Lung (tissue), 12 donors: Measurements from ENCODE around the gene SLC16A12. TPM values are rescaled to one million over a fixed set of nuclear protein-coding genes. Genes with fewer than 3 reads are reported as not detected.
A peak's percentile ranks its signal among the peaks of the same experiment; 100 is the strongest.

ENCODE experiments used
- ATAC-seq: fragments of 200-7000 bp; cut with Tn5 transposase; one replicate; pipeline ENCODE4 v1.9.1; 2020; ENCODE audit warnings: moderate number of reproducible peaks; ENCODE audit not compliant: insufficient read depth, low FRiP score
- DNase-seq, 3 donors: peaks; one replicate each; pipeline ENCODE4 v3.0.0-alpha.2; 2013 to 2017
- H3K27ac ChIP-seq, 2 donors: one replicate each; pipeline ENCODE4 v1.5.1; 2013; ENCODE audit warnings: mild to moderate bottlenecking in 2 of 2, moderate library complexity in 2 of 2, control low read depth in 1 of 2, inconsistent platforms in 1 of 2, low read depth in 1 of 2, low read length in 1 of 2
- H3K27me3 ChIP-seq, 3 donors: one replicate each; pipeline ENCODE4 v1.5.1; 2013; ENCODE audit warnings: low read length in 2 of 3; ENCODE audit not compliant: control insufficient read depth in 3 of 3, insufficient read depth in 3 of 3
- H3K36me3 ChIP-seq, 4 donors: one replicate each; pipeline ENCODE4 v1.5.1; 2013; ENCODE audit warnings: low read length in 4 of 4, mild to moderate bottlenecking in 1 of 4, moderate library complexity in 1 of 4; ENCODE audit not compliant: control insufficient read depth in 4 of 4, insufficient read depth in 4 of 4
- H3K4me1 ChIP-seq, 5 donors: one replicate each; pipeline ENCODE4 v1.5.1; 2013; ENCODE audit warnings: low read length in 5 of 5, mild to moderate bottlenecking in 2 of 5, moderate library complexity in 1 of 5; ENCODE audit not compliant: control insufficient read depth in 5 of 5, insufficient read depth in 5 of 5
- H3K4me3 ChIP-seq: one replicate; pipeline ENCODE4 v1.5.1; 2013; ENCODE audit warnings: mild to moderate bottlenecking, control low read depth, moderate library complexity
- H3K9ac ChIP-seq, 2 donors: one replicate each; pipeline ENCODE4 v1.5.1; 2013; ENCODE audit warnings: low read length in 2 of 2, control low read depth in 1 of 2; ENCODE audit not compliant: insufficient read depth in 1 of 2
- H3K9me3 ChIP-seq, 4 donors: one replicate each; pipeline ENCODE4 v1.5.1; 2013; ENCODE audit warnings: low read length in 3 of 4, mild to moderate bottlenecking in 1 of 4, moderate library complexity in 1 of 4; ENCODE audit not compliant: control insufficient read depth in 4 of 4, insufficient read depth in 3 of 4
- CTCF ChIP-seq: IDR thresholded peaks from 2 replicates; pipeline ENCODE4 v1.5.1; 2012; ENCODE audit warnings: mild to moderate bottlenecking; ENCODE audit errors: control extremely low read depth, extremely low read depth
- WGBS, 2 donors: extraction: QIAGEN DNeasy Blood & Tissue Kit; methylation state at CpG; one replicate each; pipeline ENCODE4 v1.1.7; 2013; 5-methylcytosine and 5-hydroxymethylcytosine counted together
- polyA plus RNA-seq, 2 donors: library from polyadenylated mRNA; stranded (reverse); fragments of 200-250 nt; gene quantifications; one replicate each; pipeline ENCODE4 v1.2.1, GENCODE V29; 2013
- total RNA-seq, 2 donors: library from RNA; depleted of rRNA in 1 of 2; stranded (reverse); fragments of >200 nt in 1 of 2; gene quantifications; one replicate each; pipeline ENCODE4 v1.2.1, GENCODE V29; 2014 to 2021
- donor health status: control.
- donor health status: control.
- donor health status: Bipolar disorder and iron deficiency.
- donor health status: healthy.
- donor health status: DM: yes; HTN: yes; CAD: no.

SLC16A12 gene
- total and polyA plus RNA-seq, 4 donors = 0.45 to 4.6 (median 1.3) TPM

DNA sequence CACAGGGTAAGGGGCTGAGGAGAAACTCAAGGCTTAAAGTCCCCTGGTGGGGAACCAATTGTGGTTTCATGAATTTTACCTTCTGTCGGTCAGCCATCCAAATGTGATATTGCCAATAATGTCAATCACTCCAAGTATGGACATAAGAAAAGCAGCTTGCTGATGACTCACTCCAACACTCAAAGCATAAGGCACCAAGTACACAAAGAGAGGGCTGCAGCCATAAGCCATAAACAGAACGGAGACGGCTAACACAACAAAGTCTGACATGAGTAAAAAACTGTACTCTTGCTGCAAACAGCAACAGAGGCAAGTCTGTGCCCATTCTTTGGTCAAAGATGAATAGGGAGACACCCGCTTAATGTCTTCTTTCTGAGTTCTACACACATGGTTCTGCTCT, 96.9 kb downstream of the SLC16A12 start:
- no peaks in the 10 kb centered on the region for H3K9me3 ChIP-seq
- no peak overlapping the region for H3K9ac ChIP-seq
- ATAC-seq (no peak), DNase-seq (no peak)
- no peak overlapping the region for H3K4me3 ChIP-seq
- H3K27ac ChIP-seq = no peak overlapping the region
- H3K27me3 ChIP-seq = no peaks in the 10 kb centered on the region
- H3K4me1 ChIP-seq = peaks cover 0 to 4% (median 3%) of the 10 kb centered on the region in 5 donors
- WGBS, 2 donors = 89 to 96% methylated on average over 4 of the region's 4 CpGs
- TF ChIP-seq CTCF = no peak
- H3K36me3 ChIP-seq = no peaks in the 10 kb centered on the region

DNA sequence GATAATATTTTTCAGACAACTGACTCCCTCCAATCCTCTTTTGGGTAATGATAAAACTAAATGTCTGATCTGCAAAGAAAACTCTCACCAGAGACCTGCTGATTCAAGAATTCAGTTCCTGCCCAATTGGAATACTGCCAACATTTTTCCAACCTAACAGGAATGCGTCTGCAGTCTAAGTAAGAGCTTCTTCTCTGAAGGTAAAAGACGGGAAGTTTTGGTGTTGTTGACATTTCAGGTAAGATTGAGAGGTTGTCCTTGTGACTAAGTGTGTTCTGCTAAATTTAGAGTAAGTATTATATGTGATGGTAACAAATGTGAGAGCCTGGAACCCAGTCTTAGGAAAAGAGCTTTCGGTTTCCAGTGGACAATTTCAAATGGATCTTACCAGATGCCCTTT, 103.4 kb downstream of the SLC16A12 start:
- H3K27me3 ChIP-seq = no peaks in the 10 kb centered on the region
- no peak overlapping the region for H3K9ac ChIP-seq
- ATAC-seq = peak; percentile 82
- no peak for TF ChIP-seq CTCF
- 47 to 77% methylated on average over 3 of the region's 3 CpGs for WGBS, 2 donors
- no peaks in the 10 kb centered on the region for H3K9me3 ChIP-seq
- DNase-seq = peak in 2 of 3 donors; percentile 41 to 71
- H3K36me3 ChIP-seq = no peaks in the 10 kb centered on the region
- H3K27ac ChIP-seq = peak overlapping the region in 1 of 2 donors; percentile 57
- peaks cover 0 to 12% (median 0%) of the 10 kb centered on the region in 5 donors for H3K4me1 ChIP-seq
- no peak overlapping the region for H3K4me3 ChIP-seq

- 64 to 71% methylated on average over 1 of the region's 1 CpG for WGBS, 2 donors
- H3K9ac ChIP-seq = no peak overlapping the region
- ATAC-seq = no peak
These were observed 106.5 kb downstream of the SLC16A12 start for GRCh38 chr10:89428877-89429276.

More at GRCh38 chr10:89428877-89429276, 106.5 kb downstream of the SLC16A12 start:
- H3K4me3 ChIP-seq = no peak overlapping the region
- DNase-seq = no peak
- peaks cover 0 to 12% (median 0%) of the 10 kb centered on the region in 5 donors for H3K4me1 ChIP-seq
- TF ChIP-seq CTCF = no peak
- peak overlapping the region in 1 of 2 donors; percentile 21 for H3K27ac ChIP-seq
- H3K9me3 ChIP-seq = no peaks in the 10 kb centered on the region
- no peaks in the 10 kb centered on the region for H3K27me3 ChIP-seq
- no peaks in the 10 kb centered on the region for H3K36me3 ChIP-seq
